Stimulated activated CD8-positive, alpha-beta memory T cell treated with anti-CD3 and anti-CD28 coated beads, Interleukin-12 subunit alpha, Interleukin-12 subunit beta, amount 100 ng/mL, for 24 hours (primary cell): ENCODE results near the gene MSRB3.

Experiments used
- DNase-seq: peaks from one replicate; pipeline ENCODE4 v3.0.0-alpha.2; 2020; ENCODE audit errors: extremely low read depth

Gene MSRB3

GRCh38 chr12:65392491-65392890, 114.0 kb downstream of the MSRB3 start:
- DNase-seq: no peak

DNA sequence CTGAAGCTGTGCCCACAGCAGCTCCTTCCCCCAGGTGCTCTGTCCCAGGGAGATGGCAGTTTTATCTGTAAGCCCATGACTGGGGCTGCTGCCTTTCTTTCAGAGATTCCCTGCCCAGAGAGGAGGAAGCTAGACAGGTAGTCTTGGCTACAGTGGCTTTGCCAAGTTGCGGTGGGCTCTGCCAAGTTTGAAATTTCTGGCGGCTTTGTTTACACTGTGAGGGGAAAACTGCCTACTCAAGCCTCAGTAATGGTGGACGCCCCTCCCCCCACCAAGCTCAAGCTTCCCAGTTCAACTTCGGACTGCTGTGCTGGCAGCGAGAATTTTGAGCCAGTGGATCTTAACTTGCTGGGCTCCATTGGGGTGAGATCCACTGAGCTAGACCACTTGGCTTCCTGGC, 124.7 kb downstream of the MSRB3 start:
- no peak for DNase-seq

- no peak for DNase-seq
Measured at GRCh38 chr12:65407388-65408149, 129.1 kb downstream of the MSRB3 start.

DNA sequence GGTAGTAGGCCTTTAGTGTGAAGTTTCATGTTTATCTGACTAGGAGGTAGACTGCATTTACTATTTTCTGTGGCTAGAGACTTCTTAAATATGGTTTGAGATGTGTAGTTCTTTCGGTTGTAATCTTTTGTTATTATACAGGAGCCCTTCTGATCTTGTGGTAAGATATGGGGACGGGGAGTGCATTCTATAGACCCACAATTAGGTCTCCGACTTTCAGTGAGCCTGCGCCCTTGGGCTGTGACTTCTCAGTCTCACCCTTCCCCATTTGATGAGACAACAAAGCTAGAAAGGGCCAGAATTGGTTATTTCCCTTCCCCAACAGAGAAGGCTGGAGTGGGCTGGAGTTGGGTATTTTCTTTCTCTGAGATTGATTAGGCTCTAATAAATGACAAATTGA, 130.0 kb downstream of the MSRB3 start:
- DNase-seq: no peak

DNA sequence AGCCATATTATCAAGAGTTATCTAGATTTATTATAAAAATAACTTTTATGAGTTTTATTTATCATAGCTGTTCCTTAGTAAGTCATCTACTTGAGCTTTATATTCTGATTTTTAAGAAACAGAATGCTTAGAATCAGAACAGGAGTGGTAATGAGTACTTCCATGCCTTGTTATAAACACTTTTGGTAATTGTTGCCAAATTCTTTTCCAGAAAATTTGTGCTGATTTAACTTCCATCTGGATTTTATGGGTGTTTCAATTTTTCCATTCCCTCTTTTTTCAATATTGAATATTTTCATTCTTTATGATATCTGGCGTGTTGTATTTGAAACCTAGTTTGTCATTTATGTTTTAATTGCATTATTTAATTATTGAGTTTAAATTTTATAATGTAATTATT, 131.2 kb downstream of the MSRB3 start:
- no peak for DNase-seq

DNA sequence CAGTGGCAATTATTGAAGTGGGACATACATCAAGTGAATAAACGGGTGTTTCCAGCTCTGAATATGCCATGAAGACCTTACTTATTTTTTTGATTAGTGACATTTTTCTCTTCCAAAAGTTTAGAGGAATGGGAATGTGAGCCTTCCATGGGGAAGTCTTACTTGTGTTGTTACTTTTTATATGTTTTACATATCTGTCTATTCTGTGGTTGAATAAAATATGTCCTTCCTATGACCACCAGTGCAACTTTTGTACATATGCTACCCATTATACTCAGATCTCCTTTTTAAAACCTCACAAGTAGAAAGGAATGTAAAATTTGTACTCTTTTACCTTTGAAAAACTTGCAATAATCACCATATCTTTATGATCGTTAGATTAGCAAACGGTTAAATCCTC, 132.7 kb downstream of the MSRB3 start:
- no peak for DNase-seq

DNA sequence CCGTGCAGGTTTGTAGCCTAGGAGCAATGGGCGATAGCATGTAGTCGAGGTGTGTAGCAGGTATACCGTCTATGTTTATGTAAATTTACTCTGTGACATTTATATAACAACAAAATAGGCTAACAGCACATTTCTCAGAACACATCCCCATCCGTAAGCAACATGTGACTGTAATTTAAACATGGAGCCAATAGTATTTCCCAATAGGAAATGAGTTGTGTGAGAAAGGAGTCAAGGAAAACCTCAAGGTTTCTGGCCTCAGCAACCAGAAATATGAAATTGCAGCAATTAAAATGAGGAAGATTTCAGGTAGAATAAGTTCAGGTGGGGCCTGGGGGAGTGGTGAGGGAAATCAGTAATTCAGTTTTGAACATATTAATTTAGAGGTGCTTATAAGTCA, 136.0 kb downstream of the MSRB3 start:
- no peak for DNase-seq

- DNase-seq: no peak
Measured at GRCh38 chr12:65415826-65416225, 137.3 kb downstream of the MSRB3 start.

DNA sequence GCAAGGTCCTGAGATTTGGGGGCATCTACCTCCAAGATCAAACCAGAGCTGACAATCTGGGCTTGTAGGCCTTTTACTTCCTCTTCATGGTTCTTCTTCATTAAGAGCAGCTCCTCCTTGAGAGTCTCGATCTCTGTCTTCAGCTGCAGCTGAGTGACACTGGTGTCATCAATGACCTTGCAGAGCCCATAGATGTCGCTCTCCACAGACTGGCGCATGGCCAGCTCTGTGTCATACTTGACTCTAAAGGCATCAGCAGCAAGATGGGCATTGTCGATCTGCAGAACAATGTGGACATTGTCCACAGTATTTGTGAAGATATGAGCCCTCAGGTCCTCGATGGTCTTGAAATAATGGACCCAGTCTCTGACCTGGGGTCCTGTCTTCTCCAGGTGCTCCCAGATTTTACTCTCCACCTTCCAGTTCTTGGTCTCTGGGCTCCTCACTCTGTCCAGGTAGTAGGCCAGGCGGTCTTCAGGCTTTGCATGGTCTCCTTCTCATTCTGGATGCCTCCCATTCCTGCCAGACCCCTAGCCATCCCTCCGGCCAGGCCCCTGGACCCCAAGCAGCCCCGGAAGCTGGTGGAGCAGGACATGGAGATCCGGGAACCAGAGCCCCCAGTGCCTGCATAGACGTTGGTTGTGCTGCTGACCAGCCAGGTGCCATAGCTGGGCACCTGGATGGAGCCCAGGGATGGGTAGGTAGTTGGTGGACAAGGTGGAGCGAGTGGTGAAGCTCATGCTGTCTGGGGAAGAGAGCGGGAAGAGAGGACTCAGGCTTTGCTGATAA, 141.0 kb downstream of the MSRB3 start:
- no peak for DNase-seq

DNA sequence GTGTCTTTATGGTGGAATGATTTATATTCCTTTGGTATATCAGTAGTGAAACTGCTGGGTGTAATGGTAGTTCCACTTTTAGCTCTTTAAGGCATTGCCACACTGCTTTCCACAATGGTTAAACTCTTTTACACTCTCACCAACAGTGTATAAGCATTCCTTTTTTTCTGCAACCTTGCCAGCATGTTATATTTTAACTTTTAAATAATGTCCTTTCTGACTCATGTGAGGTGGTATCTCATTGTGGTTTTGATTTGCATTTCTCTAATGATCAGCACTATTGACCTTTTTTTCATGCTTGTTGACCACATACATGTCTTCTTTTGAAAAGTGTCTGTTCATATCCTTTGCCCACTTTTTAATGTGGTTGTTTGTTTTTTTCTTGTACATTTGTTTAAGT, 142.5 kb downstream of the MSRB3 start:
- no peak for DNase-seq

DNA sequence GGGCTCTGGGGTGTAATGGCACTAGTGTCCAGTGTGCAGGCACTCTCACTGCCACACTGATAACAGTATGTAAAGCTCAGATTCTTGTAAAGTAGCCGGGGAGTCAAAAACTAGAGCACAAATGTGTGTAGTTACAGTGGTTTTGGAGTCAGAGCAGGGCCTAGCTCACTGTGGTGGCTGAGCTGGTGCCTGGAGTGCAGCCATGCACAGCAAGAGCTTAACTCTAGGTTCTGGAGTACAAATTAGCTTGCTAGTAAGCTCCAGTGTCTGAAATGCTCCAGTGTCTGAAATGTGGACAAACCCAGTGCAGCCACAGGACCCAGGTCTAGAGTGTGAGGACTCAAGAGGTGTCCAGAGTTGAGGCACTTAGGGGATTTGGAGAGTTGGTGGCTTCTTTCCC, 149.2 kb downstream of the MSRB3 start:
- DNase-seq: no peak

GRCh38 chr12:65430006-65430405, 151.5 kb downstream of the MSRB3 start:
- DNase-seq: no peak

GRCh38 chr12:65430571-65431306, 152.3 kb downstream of the MSRB3 start:
- DNase-seq: no peak

DNA sequence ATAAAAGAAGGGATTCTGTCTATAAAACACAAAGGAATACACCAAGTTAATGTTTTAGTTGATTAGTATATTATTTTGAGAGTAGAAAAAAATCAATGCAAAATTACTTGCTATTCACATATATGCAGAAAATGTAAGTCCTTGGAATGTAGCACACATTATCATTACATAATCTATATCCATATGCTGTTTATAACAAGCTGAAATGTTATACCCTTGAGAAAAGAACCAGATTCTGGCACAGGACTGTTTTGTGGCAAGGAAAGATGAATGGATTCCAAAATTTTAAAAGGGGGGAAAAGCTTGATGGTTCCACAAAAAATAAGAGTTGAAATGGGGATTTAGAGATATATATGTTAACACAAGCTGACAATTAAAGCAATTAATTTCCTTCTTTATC, 153.6 kb downstream of the MSRB3 start:
- DNase-seq: no peak

- DNase-seq: no peak
Measured at GRCh38 chr12:65432651-65433050, 154.2 kb downstream of the MSRB3 start.

GRCh38 chr12:65434737-65435136, 156.3 kb downstream of the MSRB3 start:
- DNase-seq: no peak

- DNase-seq: no peak
Measured at GRCh38 chr12:65443038-65443437, 164.6 kb downstream of the MSRB3 start.

DNA sequence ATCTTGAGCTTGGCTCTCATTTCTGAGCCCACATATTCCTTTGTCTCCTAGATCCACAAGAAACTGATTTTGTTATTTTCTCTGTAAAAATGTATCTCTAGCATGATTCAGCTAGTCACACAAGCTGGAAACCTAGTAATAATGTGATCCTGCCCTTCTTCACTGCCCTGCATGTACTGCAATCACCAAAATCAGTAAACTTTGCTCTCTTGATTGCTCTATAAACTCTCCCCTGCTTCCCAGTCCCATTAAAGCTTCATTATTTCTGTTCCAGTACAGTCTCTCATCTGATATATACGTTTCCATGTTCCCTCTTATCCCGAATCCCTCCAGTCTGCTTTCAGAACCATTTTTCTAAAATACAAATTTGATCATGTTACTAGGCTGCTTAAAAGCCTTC, 166.5 kb downstream of the MSRB3 start:
- DNase-seq: no peak

DNA sequence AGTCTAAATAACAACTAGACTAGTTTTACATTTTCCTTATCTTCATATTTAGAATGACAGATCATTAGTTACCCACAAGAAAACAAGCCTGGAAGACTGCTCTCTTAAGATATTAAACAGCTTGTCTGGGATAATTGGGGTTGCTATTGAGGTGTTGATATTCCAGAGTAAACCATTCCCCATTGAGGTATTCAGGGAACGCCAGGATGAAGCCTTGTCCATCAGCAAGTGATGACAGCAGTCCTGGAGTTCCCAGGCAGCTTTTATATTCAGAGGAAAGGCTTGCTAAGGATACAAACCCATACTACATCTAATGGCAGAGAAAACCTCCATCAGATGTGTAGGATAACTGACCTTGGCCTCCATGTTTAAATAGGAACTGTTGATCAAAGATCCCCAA, 168.4 kb downstream of the MSRB3 start:
- DNase-seq: no peak

DNA sequence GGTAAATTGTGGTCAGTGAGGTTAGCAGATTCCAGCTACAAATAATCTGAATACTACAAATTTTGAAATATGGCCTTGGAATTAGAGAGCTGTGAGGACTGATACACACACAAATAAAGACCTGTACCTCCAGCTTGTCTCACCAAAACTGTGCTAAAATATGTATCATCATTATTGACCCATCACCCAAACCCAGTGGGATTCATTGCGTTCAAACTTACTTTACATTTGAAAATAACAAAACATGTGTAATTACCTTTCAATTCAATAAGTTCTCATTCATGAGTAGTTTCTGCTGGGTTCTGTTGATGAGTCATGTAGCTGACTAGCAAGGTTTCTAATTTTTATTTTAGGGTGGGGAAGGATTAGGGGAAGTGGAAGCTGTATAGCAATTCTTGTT, 170.9 kb downstream of the MSRB3 start:
- no peak for DNase-seq

- DNase-seq: no peak
Measured at GRCh38 chr12:65450625-65451024, 172.1 kb downstream of the MSRB3 start.

DNA sequence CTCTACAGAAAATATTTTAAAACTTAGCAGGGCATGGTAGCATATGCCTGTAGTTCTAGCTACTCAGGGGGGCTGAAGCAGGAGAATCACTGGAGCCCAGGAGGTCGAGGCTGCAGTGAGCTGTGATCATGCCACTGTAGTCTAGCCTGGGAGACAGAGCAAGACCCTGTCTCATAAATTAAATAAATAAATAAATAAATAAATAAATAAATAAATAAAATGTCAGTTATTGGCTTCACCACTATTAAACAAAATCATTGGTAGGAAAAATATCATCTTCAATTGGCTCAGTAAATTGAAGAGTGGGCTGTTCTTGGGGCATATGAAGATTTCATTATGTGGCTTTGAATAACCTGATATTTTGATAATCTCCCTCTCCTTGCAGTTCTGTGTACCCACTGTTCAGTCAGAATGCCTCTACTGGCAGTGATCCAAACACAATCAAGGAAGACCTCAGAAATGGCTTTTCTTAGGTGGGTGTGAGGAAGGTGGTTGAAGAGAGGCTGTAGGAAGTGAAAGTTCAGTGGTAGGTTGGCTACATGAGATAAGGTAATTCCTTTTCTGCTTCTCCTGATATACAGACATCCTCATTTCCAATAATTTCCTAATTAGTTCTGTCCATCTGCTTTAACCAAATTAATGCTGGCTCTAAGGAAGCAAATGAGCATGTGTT, 175.8 kb downstream of the MSRB3 start:
- no peak for DNase-seq
